Ishikawa (cell line): ENCODE results near the gene RNF220.

Experiments
- CEBPB ChIP-seq: IDR thresholded peaks from 2 replicates; pipeline ENCODE4 v1.6.1; 2012
- CREB1 ChIP-seq: IDR thresholded peaks from 2 replicates; pipeline ENCODE4 v1.6.1; 2012; ENCODE audit warnings: low read depth
- EP300 ChIP-seq: IDR thresholded peaks from 2 replicates; pipeline ENCODE4 v1.6.1; 2012; ENCODE audit warnings: borderline replicate concordance
- FOXM1 ChIP-seq: IDR thresholded peaks from 2 replicates; pipeline ENCODE4 v1.6.1; 2012; ENCODE audit warnings: low read depth, borderline replicate concordance
- RAD21 ChIP-seq: IDR thresholded peaks from 2 replicates; pipeline ENCODE4 v1.6.1; 2012; ENCODE audit warnings: low read depth
- TAF1 ChIP-seq: IDR thresholded peaks from 2 replicates; pipeline ENCODE4 v1.6.1; 2012; ENCODE audit warnings: low read depth, mild to moderate bottlenecking
- TCF12 ChIP-seq: IDR thresholded peaks from 2 replicates; pipeline ENCODE4 v1.6.1; 2012; ENCODE audit warnings: low read depth
- TEAD4 ChIP-seq: IDR thresholded peaks from 2 replicates; pipeline ENCODE4 v1.6.1; 2012
- YY1 ChIP-seq: IDR thresholded peaks from 2 replicates; pipeline ENCODE4 v1.6.1; 2012; ENCODE audit warnings: low read depth
- ZBTB7A ChIP-seq: IDR thresholded peaks from 2 replicates; pipeline ENCODE4 v1.6.1; 2012; ENCODE audit warnings: low read depth
- TF ChIP-seq, protein P1 (sequence below): IDR thresholded peaks from 2 replicates; pipeline ENCODE4 v1.6.1; 2012
- TF ChIP-seq, protein P2 (sequence below): IDR thresholded peaks from 2 replicates; pipeline ENCODE4 v1.6.1; 2012

DNA sequence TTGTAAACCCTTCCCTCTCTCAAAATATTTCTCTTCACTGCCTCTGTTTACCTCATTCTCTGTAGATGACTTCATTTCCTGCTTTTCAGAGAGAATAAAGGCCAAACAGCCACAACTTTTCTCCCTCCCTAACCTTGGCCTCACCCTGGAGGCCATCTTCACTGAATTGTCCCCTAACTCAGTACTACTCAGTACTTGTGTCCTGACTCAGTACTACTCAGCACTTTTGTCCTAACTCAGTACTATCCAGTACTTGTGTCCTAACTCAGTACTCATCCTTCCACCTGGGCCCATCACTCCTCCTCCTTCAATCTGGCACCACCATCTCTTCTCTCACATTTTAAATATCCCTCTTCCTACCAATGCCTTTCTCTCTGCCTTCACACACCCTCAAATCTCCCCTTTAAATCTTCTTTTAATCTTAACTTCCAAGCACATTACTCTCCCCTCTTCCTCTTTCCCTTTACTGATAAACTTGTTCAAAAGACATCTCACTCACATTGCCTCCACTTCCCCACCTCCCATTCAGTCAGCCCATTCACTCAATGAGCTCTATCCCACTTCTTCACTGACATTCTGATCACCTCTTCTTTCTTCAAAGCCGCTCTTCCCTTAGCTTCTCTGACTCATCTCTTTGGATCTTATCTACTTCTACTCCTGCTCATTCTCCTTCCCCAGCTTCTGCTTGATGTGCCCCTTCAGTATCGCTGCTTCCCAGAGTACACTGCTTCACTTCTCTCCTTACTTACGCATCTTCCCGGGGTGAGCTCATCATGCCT is 121.4 kb downstream of the RNF220 start:
- TF ChIP-seq EP300 (no peak), YY1 (no peak), FOXM1 (no peak), RAD21 (no peak), TAF1 (no peak), CEBPB (no peak), TEAD4 (no peak), TCF12 (no peak), CREB1 (no peak), ZBTB7A (no peak)
- TF ChIP-seq, protein P1, sequence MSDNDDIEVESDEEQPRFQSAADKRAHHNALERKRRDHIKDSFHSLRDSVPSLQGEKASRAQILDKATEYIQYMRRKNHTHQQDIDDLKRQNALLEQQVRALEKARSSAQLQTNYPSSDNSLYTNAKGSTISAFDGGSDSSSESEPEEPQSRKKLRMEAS: no peak
- TF ChIP-seq, protein P2, sequence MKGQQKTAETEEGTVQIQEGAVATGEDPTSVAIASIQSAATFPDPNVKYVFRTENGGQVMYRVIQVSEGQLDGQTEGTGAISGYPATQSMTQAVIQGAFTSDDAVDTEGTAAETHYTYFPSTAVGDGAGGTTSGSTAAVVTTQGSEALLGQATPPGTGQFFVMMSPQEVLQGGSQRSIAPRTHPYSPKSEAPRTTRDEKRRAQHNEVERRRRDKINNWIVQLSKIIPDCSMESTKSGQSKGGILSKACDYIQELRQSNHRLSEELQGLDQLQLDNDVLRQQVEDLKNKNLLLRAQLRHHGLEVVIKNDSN: no peak
